Common myeloid progenitor, CD34-positive (primary cell): ENCODE data around the gene DNLZ.

ENCODE experiments used
- CTCF ChIA-PET: fragments of 350-600 bp; sonication (Branson Sonifier 250); formaldehyde crosslinking; loops from one replicate; lab custom pipeline; 2021; ENCODE audit warnings: antibody characterized with exemption; lab: Charles Lee
- POLR2A ChIA-PET: fragments of 350-600 bp; sonication (Branson Sonifier 250); formaldehyde crosslinking; loops from one replicate; lab custom pipeline; 2021; ENCODE audit warnings: antibody characterized with exemption; lab: Charles Lee
- DNase-seq, 3 donors: peaks; one replicate each; pipeline versions ENCODE4 v3.0.0 to v3.0.0-alpha.2; 2013
- H3K27ac ChIP-seq, 2 experiments: 1 replicate in 1 of 2; 2 replicates in 1 of 2; pipeline ENCODE4 v1.7.0; 2013; ENCODE audit warnings: inconsistent platforms in 2 of 2, low read length in 2 of 2, mild to moderate bottlenecking in 2 of 2, low read depth in 1 of 2, moderate library complexity in 1 of 2; ENCODE audit not compliant: severe bottlenecking in 2 of 2, insufficient read depth in 1 of 2, poor library complexity in 1 of 2
- H3K27me3 ChIP-seq, 5 experiments: replicated peaks in 2 of 5; 1 replicate in 3 of 5; 2 replicates in 2 of 5; pipeline versions ENCODE4 v1.6.1 to v1.7.0; 2013; ENCODE audit warnings: low read length in 4 of 5, mild to moderate bottlenecking in 2 of 5, moderate library complexity in 2 of 5, inconsistent platforms in 1 of 5; ENCODE audit not compliant: insufficient read depth in 5 of 5, control insufficient read depth in 4 of 5
- H3K36me3 ChIP-seq, 4 experiments: 1 replicate in 2 of 4; 2 replicates in 2 of 4; pipeline versions ENCODE4 v1.6.1 to v1.7.0; 2013; ENCODE audit warnings: low read length in 3 of 4, control low read depth in 1 of 4, mild to moderate bottlenecking in 1 of 4; ENCODE audit not compliant: control insufficient read depth in 4 of 4, insufficient read depth in 4 of 4
- H3K4me1 ChIP-seq, 4 experiments: 1 replicate in 3 of 4; 2 replicates in 1 of 4; pipeline versions ENCODE4 v1.6.1 to v1.7.1; 2013; ENCODE audit warnings: low read length in 3 of 4, mild to moderate bottlenecking in 3 of 4, control low read depth in 1 of 4, inconsistent platforms in 1 of 4, moderate library complexity in 1 of 4; ENCODE audit not compliant: control insufficient read depth in 4 of 4, insufficient read depth in 4 of 4; ENCODE audit errors: control extremely low read depth in 1 of 4
- H3K4me3 ChIP-seq, 7 experiments: 1 replicate in 4 of 7; 2 replicates in 3 of 7; pipeline versions ENCODE4 v1.5.1 to v1.7.0; 2013; ENCODE audit warnings: mild to moderate bottlenecking in 7 of 7, low read length in 6 of 7, moderate library complexity in 6 of 7, inconsistent platforms in 2 of 7, low read depth in 2 of 7, control low read depth in 1 of 7; ENCODE audit not compliant: insufficient read depth in 4 of 7, control insufficient read depth in 1 of 7; ENCODE audit errors: extremely low read depth in 1 of 7
- H3K9me3 ChIP-seq, 5 experiments: 1 replicate in 4 of 5; 2 replicates in 1 of 5; pipeline versions ENCODE4 v1.6.1 to v1.7.1; 2013; ENCODE audit warnings: low read length in 4 of 5, mild to moderate bottlenecking in 2 of 5, inconsistent platforms in 1 of 5, low read depth in 1 of 5, moderate library complexity in 1 of 5; ENCODE audit not compliant: control insufficient read depth in 4 of 5, insufficient read depth in 2 of 5; ENCODE audit errors: control extremely low read depth in 1 of 5
- WGBS: methylation state at CpG from one replicate; pipeline ENCODE4 v1.1.5; 2013; ENCODE audit not compliant: insufficient coverage; 5-methylcytosine and 5-hydroxymethylcytosine counted together

The DNLZ gene

GRCh38 chr9:136402067-136402466, 38.5 kb upstream of the DNLZ start:
- Histone ChIP-seq H3K36me3 (peaks cover 5 to 68% (median 44%) of the 10 kb centered on the region in 4 experiments), H3K27ac (no peak overlapping the region), H3K4me1 (peaks cover 0 to 22% (median 20%) of the 10 kb centered on the region in 4 experiments), H3K9me3 (no peaks in the 10 kb centered on the region), H3K4me3 (no peak overlapping the region), H3K27me3 (no peaks in the 10 kb centered on the region)
- WGBS, result 96% methylated on average over 9 of the region's 13 CpGs
- DNase-seq, result no peak
- ChIA-PET CTCF (interaction anchor here (0.7 to 2.4 kb wide), 12 partner anchors 9 to 90 kb away, joined by 3 to 22 read pairs (median 5); partner anchors contain the start of gene DNLZ), POLR2A (no interaction called here)

DNA sequence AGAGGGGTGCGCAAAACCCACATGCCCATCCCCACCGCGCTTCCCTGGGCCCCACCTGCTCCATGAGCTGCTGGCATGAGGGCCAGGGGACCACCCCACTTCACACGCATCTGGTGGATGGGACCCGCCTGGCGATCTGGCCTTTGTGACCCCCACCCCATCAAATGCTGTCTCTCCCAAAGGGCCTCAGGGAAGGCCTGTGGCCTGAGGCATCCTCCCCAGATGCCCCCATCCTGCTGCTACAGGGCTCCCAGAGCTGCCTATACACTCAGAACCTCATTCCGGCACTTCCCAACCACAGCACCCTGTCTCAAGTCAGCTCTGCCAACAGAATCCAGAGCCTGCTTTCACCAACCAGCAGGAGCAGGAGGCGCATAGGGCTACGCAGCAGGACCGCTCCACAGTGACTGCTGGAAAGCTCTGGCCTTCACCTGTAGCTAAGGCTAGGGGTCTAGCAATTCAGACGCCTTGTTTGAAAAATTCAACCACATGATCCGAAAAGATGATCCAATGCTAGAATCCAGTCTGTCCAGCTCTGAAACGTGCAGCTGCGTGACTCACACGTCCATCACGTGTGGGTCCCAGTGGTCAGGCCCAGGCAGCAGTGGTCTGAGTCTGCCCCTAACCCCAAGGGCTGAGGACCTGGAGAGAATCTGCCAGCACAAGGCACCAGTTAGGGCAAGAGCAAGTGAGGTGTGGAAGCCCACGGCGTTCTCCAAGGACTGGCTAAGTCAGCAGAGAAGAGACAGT, 37.8 kb upstream of the DNLZ start:
- Histone ChIP-seq H3K27me3 (no peaks in the 10 kb centered on the region), H3K27ac (no peak overlapping the region), H3K36me3 (peaks cover 6 to 70% (median 46%) of the 10 kb centered on the region in 4 experiments), H3K4me1 (peaks cover 0 to 22% (median 20%) of the 10 kb centered on the region in 4 experiments), H3K4me3 (no peak overlapping the region), H3K9me3 (no peaks in the 10 kb centered on the region)
- ChIA-PET POLR2A (no interaction called here), CTCF (interaction anchor here (0.7 to 2.4 kb wide), 15 partner anchors 8 to 93 kb away, joined by 3 to 22 read pairs (median 5); partner anchors contain the start of gene DNLZ)
- 98% methylated on average over 18 of the region's 18 CpGs for WGBS
- no peak for DNase-seq

- H3K4me1 ChIP-seq, result peaks cover 0 to 22% (median 20%) of the 10 kb centered on the region in 4 experiments
- WGBS, result 5% methylated on average over 55 of the region's 71 CpGs
- peak within 1 kb of the TSS; percentile 64 to 87 (median 77) for H3K4me3 ChIP-seq
- peak; percentile 84 to 90 (median 88) for DNase-seq
- ChIA-PET POLR2A (no interaction called here), CTCF (interaction anchor here (0.9 to 2.4 kb wide), 10 partner anchors 7 to 91 kb away, joined by 3 to 22 read pairs (median 6); partner anchors contain the start of gene DNLZ)
- H3K9me3 ChIP-seq, result no peaks in the 10 kb centered on the region
- peak within 1 kb of the TSS in 1 of 2 experiments; percentile 63 for H3K27ac ChIP-seq
- no peaks in the 10 kb centered on the region for H3K27me3 ChIP-seq
- peaks cover 3 to 70% (median 47%) of the 10 kb centered on the region in 4 experiments for H3K36me3 ChIP-seq
Measured at GRCh38 chr9:136400038-136400834, 36.7 kb upstream of the DNLZ start, which contains the start of gene SNAPC4. SNAPC4 (minus strand) TSS chr9:136400170; CDS start chr9:136398428, 1,742 bp downstream.

DNA sequence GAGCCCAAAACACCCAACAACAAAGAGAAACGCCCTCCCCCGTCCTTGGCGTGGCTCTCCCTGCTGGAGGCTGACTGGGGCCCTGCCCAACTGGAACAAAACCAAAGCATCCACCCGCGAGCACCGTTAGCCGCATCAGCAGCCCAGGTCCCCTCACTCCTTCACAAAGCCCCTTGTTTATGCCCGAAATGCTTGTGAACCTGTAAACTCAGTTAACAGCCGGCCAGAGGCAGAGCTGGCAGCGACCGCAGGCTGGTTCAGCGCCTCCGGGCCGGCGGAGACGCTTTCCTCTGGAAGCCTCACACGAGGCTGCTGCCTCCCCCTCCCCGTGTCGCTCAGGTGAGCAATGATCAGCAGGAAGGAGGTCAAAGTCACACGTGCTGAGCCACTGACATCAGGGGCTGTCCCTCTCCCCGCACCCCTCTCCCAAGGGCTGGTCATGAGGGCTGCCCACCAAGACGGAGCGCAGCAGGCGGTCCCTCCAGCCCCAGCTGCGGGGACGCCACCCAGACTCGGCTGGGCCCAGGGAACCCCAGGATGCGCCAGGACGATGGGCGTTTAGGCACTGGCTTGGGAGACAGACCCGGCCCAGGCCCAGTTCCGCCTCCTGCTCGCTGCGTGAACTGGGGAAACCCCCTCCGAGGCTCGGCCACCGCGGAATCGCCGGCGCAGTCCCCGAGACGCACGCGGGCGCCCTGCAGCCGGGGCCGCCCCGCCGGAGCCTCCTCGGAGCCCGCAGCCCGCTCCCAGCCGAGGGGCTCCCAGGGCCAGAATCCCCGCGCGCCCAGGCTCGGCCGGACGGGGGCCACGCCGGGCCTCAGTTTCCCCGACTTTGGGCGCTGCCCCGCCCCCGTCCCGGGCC, 35.9 kb upstream of the DNLZ start:
- Histone ChIP-seq H3K4me1 (peaks cover 0 to 22% (median 20%) of the 10 kb centered on the region in 4 experiments), H3K27ac (peak overlapping the region in 1 of 2 experiments; percentile 63), H3K9me3 (no peaks in the 10 kb centered on the region), H3K36me3 (peaks cover 3 to 70% (median 47%) of the 10 kb centered on the region in 4 experiments), H3K4me3 (peak overlapping the region; percentile 64 to 87 (median 77)), H3K27me3 (no peaks in the 10 kb centered on the region)
- POLR2A ChIA-PET, result no interaction called here
- CTCF ChIA-PET, result interaction anchor here (1.0 to 1.4 kb wide), 4 partner anchors 11 to 89 kb away, joined by 3 to 6 read pairs (median 3); no protein-coding TSS in a partner anchor
- WGBS, result 4% methylated on average over 55 of the region's 67 CpGs
- DNase-seq, result peak; percentile 20 to 69 (median 68)

DNA sequence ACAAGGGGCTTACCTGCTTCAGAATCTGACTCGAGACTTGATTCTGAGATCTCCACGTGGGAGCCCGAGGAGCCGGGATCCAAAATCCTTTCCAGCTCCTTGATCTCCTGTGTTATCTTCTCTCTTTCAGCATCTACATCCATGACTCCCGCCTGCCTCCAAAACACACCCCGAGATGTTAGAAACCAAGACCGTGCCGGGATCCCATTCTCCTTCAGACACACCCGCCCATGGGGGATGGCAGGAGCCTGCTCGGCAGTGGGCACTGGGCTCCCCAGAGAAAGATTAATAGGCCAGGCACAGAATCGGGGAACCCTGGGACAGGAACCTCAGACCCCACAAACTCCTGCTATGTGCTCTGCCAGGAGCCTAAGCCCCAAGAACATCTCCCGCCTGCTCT, 34.7 kb upstream of the DNLZ start:
- no peak overlapping the region for H3K27ac ChIP-seq
- DNase-seq, result no peak
- CTCF ChIA-PET, result interaction anchor here (1.3 to 1.5 kb wide), 3 partner anchors 10 to 88 kb away, joined by 3 to 6 read pairs (median 3); no protein-coding TSS in a partner anchor
- H3K36me3 ChIP-seq, result peaks cover 3 to 71% (median 51%) of the 10 kb centered on the region in 4 experiments
- peaks cover 0 to 22% (median 16%) of the 10 kb centered on the region in 4 experiments for H3K4me1 ChIP-seq
- H3K27me3 ChIP-seq, result no peaks in the 10 kb centered on the region
- POLR2A ChIA-PET, result no interaction called here
- 95% methylated on average over 12 of the region's 12 CpGs for WGBS
- no peaks in the 10 kb centered on the region for H3K9me3 ChIP-seq
- H3K4me3 ChIP-seq, result peak overlapping the region in 1 of 7 experiments; percentile 79

- peaks cover 3 to 75% (median 56%) of the 10 kb centered on the region in 4 experiments for H3K36me3 ChIP-seq
- no peak overlapping the region for H3K27ac ChIP-seq
- no CpG with 5 or more reads among the region's 6 CpGs for WGBS
- H3K27me3 ChIP-seq, result no peaks in the 10 kb centered on the region
- DNase-seq, result no peak
- ChIA-PET CTCF (interaction anchor here (0.6 to 1.6 kb wide), 6 partner anchors 10 to 43 kb away, joined by 3 to 7 read pairs (median 3); partner anchors contain the start of genes DNLZ, ENTR1 and PMPCA), POLR2A (no interaction called here)
- H3K9me3 ChIP-seq, result no peaks in the 10 kb centered on the region
- H3K4me3 ChIP-seq, result no peak overlapping the region
- peaks cover 0 to 22% (median 16%) of the 10 kb centered on the region in 4 experiments for H3K4me1 ChIP-seq
Measured at GRCh38 chr9:136397643-136398042, 34.1 kb upstream of the DNLZ start.
